AG10803 (cell line): ENCODE measurements around the gene SCCPDH.
A peak's percentile ranks its signal among the peaks of the same experiment; 100 is the strongest.

Source experiments
- DNase-seq: peaks from one replicate; pipeline ENCODE4 v3.0.0; 2010; ENCODE audit warnings: low read depth
- H3K4me3 ChIP-seq: 2 replicates; pipeline ENCODE4 v1.5.1; 2011; ENCODE audit warnings: mild to moderate bottlenecking, low read length, control low read depth
- CTCF ChIP-seq: conservative IDR thresholded peaks from 2 replicates; pipeline ENCODE4 v1.5.1; 2011; ENCODE audit warnings: mild to moderate bottlenecking, low read length, control low read depth, inconsistent platforms

Gene SCCPDH, protein sequence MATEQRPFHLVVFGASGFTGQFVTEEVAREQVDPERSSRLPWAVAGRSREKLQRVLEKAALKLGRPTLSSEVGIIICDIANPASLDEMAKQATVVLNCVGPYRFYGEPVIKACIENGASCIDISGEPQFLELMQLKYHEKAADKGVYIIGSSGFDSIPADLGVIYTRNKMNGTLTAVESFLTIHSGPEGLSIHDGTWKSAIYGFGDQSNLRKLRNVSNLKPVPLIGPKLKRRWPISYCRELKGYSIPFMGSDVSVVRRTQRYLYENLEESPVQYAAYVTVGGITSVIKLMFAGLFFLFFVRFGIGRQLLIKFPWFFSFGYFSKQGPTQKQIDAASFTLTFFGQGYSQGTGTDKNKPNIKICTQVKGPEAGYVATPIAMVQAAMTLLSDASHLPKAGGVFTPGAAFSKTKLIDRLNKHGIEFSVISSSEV

DNA sequence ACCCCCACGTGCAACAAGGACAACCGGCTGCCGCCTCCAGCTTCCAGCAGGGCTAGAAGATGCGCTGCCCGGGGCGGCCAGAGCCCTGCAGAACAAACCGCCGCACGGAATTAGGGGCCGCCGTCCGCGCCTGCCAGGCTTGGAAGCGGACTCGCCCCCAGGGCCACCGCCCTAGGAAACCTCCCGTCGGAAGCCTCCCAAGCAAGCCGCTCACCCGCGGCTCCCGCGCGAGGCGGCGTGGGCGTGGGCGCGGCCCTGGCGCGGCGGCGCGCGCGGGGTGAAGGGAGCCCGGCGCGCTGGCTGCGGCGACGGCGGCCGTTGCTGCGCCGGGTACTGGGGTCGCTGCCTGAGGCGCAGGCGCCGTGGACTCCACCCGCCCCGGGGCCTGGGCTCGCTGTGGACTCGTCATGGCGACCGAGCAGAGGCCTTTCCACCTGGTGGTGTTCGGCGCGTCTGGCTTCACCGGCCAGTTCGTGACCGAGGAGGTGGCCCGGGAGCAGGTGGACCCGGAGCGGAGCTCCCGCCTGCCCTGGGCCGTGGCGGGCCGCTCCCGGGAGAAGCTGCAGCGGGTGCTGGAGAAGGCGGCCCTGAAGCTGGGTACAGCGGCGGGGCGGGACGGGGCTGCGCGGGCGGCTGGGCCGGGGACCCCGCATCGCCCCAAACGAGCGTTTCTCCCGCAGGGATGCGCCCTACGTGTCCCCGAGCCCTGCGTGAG, at the start of gene SCCPDH:
TSS of gene SCCPDH (plus strand) at position 394 of the 715 bp plus-strand sequence. CDS start at position 408, 14 bp downstream.
- H3K4me3 ChIP-seq = peak within 1 kb of the TSS; percentile 78
- TF ChIP-seq CTCF = no peak
- peak; percentile 66 for DNase-seq

DNA sequence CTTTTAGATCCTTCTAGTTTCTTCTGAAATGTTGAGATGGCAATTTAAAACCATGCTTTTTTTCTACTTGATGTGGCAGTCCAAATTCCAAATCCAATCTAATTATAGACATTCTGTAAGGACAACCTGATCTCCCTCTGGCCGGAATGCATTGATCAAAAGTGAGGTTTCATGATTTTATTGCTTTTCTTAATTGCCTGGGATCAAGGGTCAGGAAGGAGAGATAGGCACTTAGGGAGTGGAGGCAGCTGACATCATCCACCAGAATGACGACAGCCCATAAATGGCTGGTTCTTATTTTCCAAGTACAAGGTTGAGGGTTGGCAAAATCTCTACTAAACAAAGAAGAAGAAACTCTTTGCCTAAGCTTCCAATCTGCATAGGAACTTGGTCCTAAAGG, 46.4 kb upstream of the SCCPDH start:
- no peak for DNase-seq
- no peak overlapping the region for H3K4me3 ChIP-seq
- TF ChIP-seq CTCF = no peak

- DNase-seq = peak; percentile 49
- TF ChIP-seq CTCF = no peak
- H3K4me3 ChIP-seq = no peak overlapping the region
These were observed 45.1 kb upstream of the SCCPDH start for GRCh38 chr1:246678816-246679793.

- no peak for DNase-seq
- no peak overlapping the region for H3K4me3 ChIP-seq
- no peak for TF ChIP-seq CTCF
These were observed 44.4 kb upstream of the SCCPDH start for GRCh38 chr1:246679794-246680177.

DNA sequence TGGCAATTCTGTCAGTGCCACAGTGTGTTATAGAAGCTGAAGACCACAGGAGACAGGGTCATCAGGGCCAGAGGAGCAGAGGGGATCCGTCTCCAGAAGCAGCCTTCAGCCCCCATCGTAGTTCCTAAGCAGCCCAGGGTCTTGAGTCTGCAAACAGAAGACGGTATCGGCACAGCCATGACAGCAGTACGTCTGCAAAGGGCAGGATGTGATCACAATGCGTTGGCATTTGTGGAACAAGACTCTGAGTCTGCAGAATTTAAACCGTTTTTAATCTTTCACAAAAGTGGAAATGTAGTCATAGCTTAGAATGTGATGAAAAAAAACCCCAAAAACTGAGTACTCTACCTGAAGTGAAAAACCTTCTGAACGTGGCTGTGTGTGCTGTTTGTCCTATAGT, 44.0 kb upstream of the SCCPDH start:
- H3K4me3 ChIP-seq = no peak overlapping the region
- no peak for TF ChIP-seq CTCF
- peak; percentile 40 for DNase-seq

DNA sequence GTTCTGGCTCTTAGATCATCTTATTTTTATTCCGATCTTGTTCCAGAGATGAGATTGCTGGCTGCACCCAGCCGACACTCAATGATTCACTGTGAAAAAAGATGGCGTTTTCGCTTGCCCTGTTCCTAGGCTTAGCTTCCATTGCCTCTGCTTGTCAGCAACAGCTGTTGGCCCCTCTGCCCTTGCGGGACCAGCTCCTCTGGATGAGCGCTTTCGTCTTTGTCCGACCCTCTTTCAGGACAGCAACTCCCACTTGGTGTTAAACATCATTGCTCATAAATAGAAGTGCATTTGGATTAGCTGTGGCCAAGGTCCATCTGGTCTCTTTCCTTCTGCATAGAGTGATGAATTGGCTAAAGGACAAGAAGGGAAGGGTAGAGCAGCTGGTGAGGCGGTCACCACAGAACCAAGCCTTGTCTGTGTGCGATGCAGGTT, 43.5 kb upstream of the SCCPDH start:
- no peak for DNase-seq

More for the DNA sequence above, 43.5 kb upstream of the SCCPDH start:
- TF ChIP-seq CTCF = no peak
- H3K4me3 ChIP-seq = no peak overlapping the region
